SK-N-MC (cell line): ENCODE measurements around the gene ROS1.

Experiments used
- EZH2 ChIP-seq: fragments of 200-600 bp; sonication (generic); IDR thresholded peaks from one replicate; pipeline ENCODE4 v1.6.1; 2017; ENCODE audit warnings: antibody characterized with exemption
- POLR2AphosphoS5 ChIP-seq: IDR thresholded peaks from 2 replicates; pipeline ENCODE4 v1.6.1; 2012; ENCODE audit warnings: mild to moderate bottlenecking, low read depth, low read length, borderline replicate concordance

DNA sequence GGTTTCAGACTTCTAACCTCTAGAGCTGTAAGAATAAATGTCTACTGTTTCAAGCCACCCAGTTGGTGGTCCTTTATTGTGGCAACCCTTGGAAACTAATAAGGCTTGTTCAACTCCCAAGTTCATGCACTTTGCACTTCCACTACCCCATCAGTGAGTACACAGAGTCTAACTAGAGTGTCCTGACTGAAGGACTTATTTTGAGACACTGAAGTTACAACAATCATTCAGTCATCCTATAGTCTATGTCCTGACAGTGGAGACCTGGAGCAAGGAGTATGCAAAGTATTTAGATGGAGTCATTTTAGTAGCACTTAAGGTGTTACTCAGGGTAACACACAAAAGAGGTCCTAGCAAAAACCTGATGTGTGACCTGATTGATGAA lies 97.7 kb downstream of the ROS1 start:
- TF ChIP-seq POLR2AphosphoS5 (no peak), EZH2 (no peak)
